ENCODE measurements around the gene GPATCH2L. TPM values are rescaled to one million over a fixed set of nuclear protein-coding genes. Genes with fewer than 3 reads are reported as not detected.

The GPATCH2L gene
- total and polyA plus RNA-seq, 2 experiments from 2014 or later = 19.6 to 94.4 TPM

GRCh38 chr14:76169776-76170175 lies 18.1 kb downstream of the GPATCH2L start (continued):
- no peak for TF ChIP-seq REST (IDR thresholded peaks at IDR 0.05; ENCODE audit: unreplicated experiment)
- no peak for TF ChIP-seq EZH2phosphoT487 (IDR thresholded peaks at IDR 0.05; ENCODE audit: unreplicated experiment)

- no peaks in the 10 kb centered on the region for H3K4me1 ChIP-seq (ENCODE audit: insufficient read depth)
- Mint-ChIP-seq H3K27ac (no peak overlapping the region), H3K36me3 (ENCODE audit: low read depth) (peaks cover 77% of the 10 kb centered on the region), H3K4me1 (no peaks in the 10 kb centered on the region), H3K9me3 (no peaks in the 10 kb centered on the region), H3K4me3 (no peak overlapping the region), H3K27me3 (ENCODE audit: insufficient read depth, low read depth, poor library complexity) (peaks cover 2% of the 10 kb centered on the region)
- H3K9me2 ChIP-seq (ENCODE audit: insufficient read depth) = no peaks in the 10 kb centered on the region
- H3K79me2 ChIP-seq (replicated peaks; ENCODE audit: insufficient read depth) = peaks cover 36% of the 10 kb centered on the region
- peaks cover 18% of the 10 kb centered on the region for H4K20me1 ChIP-seq (replicated peaks; ENCODE audit: insufficient read depth)
- no peaks in the 10 kb centered on the region for H3F3A ChIP-seq (replicated peaks; ENCODE audit: low read depth)
- peaks cover 41% of the 10 kb centered on the region; the same call in 1 of the 2 replicates for H3K36me3 ChIP-seq (ENCODE audit: insufficient read depth)
- no peak overlapping the region for H3K27ac ChIP-seq (ENCODE audit: low read depth)
- ATAC-seq (no peak), DNase-seq (ENCODE audit: low spot score) (no peak)
- H3K4me3 ChIP-seq = no peak overlapping the region
- H2AFZ ChIP-seq = no peak overlapping the region
- no peak overlapping the region for H3K4me2 ChIP-seq
- H3K27me3 ChIP-seq (ENCODE audit: insufficient read depth) = no peaks in the 10 kb centered on the region
- TF ChIP-seq ZNF114 (CRISPR knock-in tag; IDR thresholded peaks at IDR 0.05) = no peak
- no peak for TF ChIP-seq REST (IDR thresholded peaks at IDR 0.05; ENCODE audit: unreplicated experiment)
- no peak for TF ChIP-seq POLR2AphosphoS5 (IDR thresholded peaks at IDR 0.05; ENCODE audit: low read depth)
- TF ChIP-seq ZNF462 (CRISPR knock-in tag; IDR thresholded peaks at IDR 0.05) = no peak
- no peak for TF ChIP-seq EZH2 (IDR thresholded peaks at IDR 0.05; ENCODE audit: low read depth, unreplicated experiment)
- TF ChIP-seq EZH2phosphoT487 (IDR thresholded peaks at IDR 0.05; ENCODE audit: unreplicated experiment) = no peak
- no peak for TF ChIP-seq CREB1 (CRISPR knock-in tag; IDR thresholded peaks at IDR 0.05; ENCODE audit: low read depth)
- TF ChIP-seq JUNB (IDR thresholded peaks at IDR 0.05; ENCODE audit: unreplicated experiment) = no peak
- TF ChIP-seq CTCF (conservative IDR thresholded peaks at IDR 0.05; ENCODE audit: low read depth in 2 of 2) = no peak
- no peak for TF ChIP-seq ZNF331 (CRISPR knock-in tag; IDR thresholded peaks at IDR 0.05; ENCODE audit: low read depth)
Observed at GRCh38 chr14:76174982-76175381, 23.3 kb downstream of the GPATCH2L start.

Data from GM23338 (cell line).